ENCODE data around the gene PTEN. TPM values are rescaled to one million over a fixed set of nuclear protein-coding genes. Genes with fewer than 3 reads are reported as not detected.

PTEN gene
- total RNA-seq, 8 experiments from 2014 or later, result 33.5 to 103 (median 60.9) TPM

GRCh38 chr10:87940210-87940609, 76.8 kb downstream of the PTEN start:
- no peak for ATAC-seq (replicated peaks in 6 of 8)
- WGBS, 10 experiments, result 87 to 100% (median 100%) methylated on average over 1 to 5 of the region's 6 CpGs; no CpG with 5 or more reads in 1 of the 10 experiments
- no peak overlapping the region for H3K4me3 ChIP-seq
- in situ Hi-C loops (cut with MboI; ENCODE audit: low pct_unique_long_range_greater_than_20kb in 2 of 9, low sequenced_read_pairs in 9 of 9, unreplicated experiment in 9 of 9), result no loop called here
- peaks cover 0 to 3% of the 10 kb centered on the region in 2 donors for H3K4me1 ChIP-seq (replicated peaks in 1 of 2)
- H3K27ac ChIP-seq, result no peak overlapping the region

- Histone ChIP-seq H3K27ac (no peak overlapping the region), H3K4me3 (no peak overlapping the region), H3K4me1 (replicated peaks in 1 of 2) (no peaks in the 10 kb centered on the region)
- 89 to 100% (median 100%) methylated on average over 1 of the region's 1 CpG for WGBS, 10 experiments
- no peak for ATAC-seq (replicated peaks in 6 of 8)
- in situ Hi-C loops (cut with MboI; ENCODE audit: low pct_unique_long_range_greater_than_20kb in 2 of 9, low sequenced_read_pairs in 9 of 9, unreplicated experiment in 9 of 9), result no loop called here
Observed at GRCh38 chr10:87942884-87943527, 79.6 kb downstream of the PTEN start.

DNA sequence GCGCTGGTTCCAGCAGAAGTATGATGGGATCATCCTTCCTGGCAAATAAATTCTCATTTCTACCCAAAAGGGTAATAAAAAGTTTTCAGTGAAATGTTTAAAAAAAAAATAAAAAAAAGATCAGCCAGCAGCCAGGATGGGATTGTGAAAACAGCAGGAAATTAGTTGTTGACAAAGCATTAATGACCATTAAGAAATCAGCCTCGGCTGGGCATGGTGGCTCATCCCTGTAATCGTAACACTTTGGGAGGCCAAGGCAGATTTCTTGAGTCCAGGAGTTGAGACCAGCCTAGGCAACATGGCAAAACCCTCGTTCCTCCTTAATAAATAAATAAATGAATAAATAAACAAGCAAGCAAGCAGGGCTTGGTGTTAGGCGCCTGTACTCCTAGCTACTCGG, 82.6 kb downstream of the PTEN start:
- no peak for ATAC-seq (replicated peaks in 6 of 8)
- no peaks in the 10 kb centered on the region for H3K4me1 ChIP-seq (replicated peaks in 1 of 2)
- H3K27ac ChIP-seq, result no peak overlapping the region
- H3K4me3 ChIP-seq, result no peak overlapping the region
- in situ Hi-C loops (cut with MboI; ENCODE audit: low pct_unique_long_range_greater_than_20kb in 2 of 9, low sequenced_read_pairs in 9 of 9, unreplicated experiment in 9 of 9), result no loop called here
- WGBS, 10 experiments, result 61 to 100% (median 94%) methylated on average over 1 to 6 of the region's 6 CpGs

DNA sequence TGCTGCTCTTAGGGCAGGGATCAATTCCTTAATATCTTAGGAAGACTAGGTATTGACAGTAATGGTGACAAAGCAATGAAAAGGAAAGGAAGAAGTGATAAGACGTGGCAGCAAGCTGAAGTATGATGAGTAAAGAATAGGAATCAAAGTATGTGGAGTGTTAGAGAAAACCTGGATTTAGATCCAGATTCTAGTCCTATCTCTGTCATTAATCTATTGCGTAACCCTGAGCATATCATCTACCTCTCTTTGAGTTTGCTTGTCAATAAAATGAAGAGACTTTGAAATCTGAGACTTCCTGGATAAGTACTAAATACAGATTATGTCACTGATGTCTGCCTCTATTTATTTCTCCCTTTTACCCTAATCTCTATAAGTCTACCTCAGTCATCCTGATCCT, 89.2 kb downstream of the PTEN start:
- 0 to 100% (median 42%) methylated on average over 1 to 2 of the region's 2 CpGs; no CpG with 5 or more reads in 3 of the 10 experiments for WGBS, 10 experiments
- in situ Hi-C loops (cut with MboI; ENCODE audit: low pct_unique_long_range_greater_than_20kb in 2 of 9, low sequenced_read_pairs in 9 of 9, unreplicated experiment in 9 of 9), result no loop called here
- ATAC-seq (replicated peaks in 6 of 8), result no peak
- H3K4me1 ChIP-seq (replicated peaks in 1 of 2), result no peaks in the 10 kb centered on the region
- H3K4me3 ChIP-seq, result no peak overlapping the region
- no peak overlapping the region for H3K27ac ChIP-seq

DNA sequence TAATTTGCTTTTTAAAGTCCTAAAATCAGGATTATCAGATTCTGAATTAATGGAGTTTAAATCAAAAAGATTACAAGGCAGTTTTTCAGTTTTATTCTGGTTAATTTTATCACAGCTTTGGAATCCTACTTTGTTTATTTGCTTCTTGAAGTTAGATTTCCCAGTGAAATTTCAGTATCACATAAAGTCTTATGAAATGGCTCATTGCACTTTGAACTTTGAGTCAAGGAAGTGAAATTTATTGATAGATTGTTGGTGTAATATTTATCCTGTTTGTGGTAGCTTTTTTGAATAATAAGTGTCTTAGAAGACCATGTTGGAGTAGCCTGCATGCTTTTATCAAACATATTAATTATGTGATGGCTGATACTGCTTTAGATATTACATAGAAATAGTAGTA, 92.6 kb downstream of the PTEN start:
- in situ Hi-C loops (cut with MboI; ENCODE audit: low pct_unique_long_range_greater_than_20kb in 2 of 9, low sequenced_read_pairs in 9 of 9, unreplicated experiment in 9 of 9), result no loop called here
- ATAC-seq (replicated peaks in 6 of 8), result no peak

GRCh38 chr10:87957702-87958101, 94.3 kb downstream of the PTEN start:
- no peak for ATAC-seq (replicated peaks in 6 of 8)
- 75 to 100% (median 92%) methylated on average over 1 to 5 of the region's 5 CpGs for WGBS, 10 experiments
- Histone ChIP-seq H3K27ac (no peak overlapping the region), H3K4me3 (no peak overlapping the region), H3K4me1 (replicated peaks in 1 of 2) (no peaks in the 10 kb centered on the region)
- in situ Hi-C loops (cut with MboI; ENCODE audit: low pct_unique_long_range_greater_than_20kb in 2 of 9, low sequenced_read_pairs in 9 of 9, unreplicated experiment in 9 of 9), result no loop called here

More for the DNA sequence above, 92.6 kb downstream of the PTEN start:
- no peak overlapping the region for H3K4me3 ChIP-seq
- H3K27ac ChIP-seq, result no peak overlapping the region
- no peaks in the 10 kb centered on the region for H3K4me1 ChIP-seq (replicated peaks in 1 of 2)

DNA sequence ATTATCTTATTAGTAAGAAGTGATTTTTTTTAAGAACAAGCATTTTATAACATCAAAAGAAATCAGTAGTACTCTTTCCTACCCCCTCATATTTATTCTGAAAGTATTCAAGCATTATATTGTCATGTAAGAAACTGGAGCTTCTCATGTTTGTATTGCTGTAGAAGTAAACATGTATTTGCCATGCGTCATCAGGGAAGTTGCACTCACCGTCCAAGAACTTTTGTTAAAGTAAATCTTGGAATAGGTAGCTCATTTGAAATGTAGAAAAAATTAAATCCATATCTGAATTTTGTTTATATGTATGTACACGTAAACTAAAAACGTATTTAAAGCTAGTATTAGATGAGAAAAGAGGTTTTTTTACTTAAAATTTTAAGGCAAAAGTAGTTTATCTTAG, 96.8 kb downstream of the PTEN start:
- in situ Hi-C loops (cut with MboI; ENCODE audit: low pct_unique_long_range_greater_than_20kb in 2 of 9, low sequenced_read_pairs in 9 of 9, unreplicated experiment in 9 of 9), result no loop called here
- WGBS, 10 experiments, result 79 to 100% (median 95%) methylated on average over 4 of the region's 4 CpGs; no CpG with 5 or more reads in 1 of the 10 experiments
- ATAC-seq (replicated peaks in 6 of 8), result no peak
- H3K4me3 ChIP-seq, result no peak overlapping the region
- no peaks in the 10 kb centered on the region for H3K4me1 ChIP-seq (replicated peaks in 1 of 2)
- H3K27ac ChIP-seq, result no peak overlapping the region

DNA sequence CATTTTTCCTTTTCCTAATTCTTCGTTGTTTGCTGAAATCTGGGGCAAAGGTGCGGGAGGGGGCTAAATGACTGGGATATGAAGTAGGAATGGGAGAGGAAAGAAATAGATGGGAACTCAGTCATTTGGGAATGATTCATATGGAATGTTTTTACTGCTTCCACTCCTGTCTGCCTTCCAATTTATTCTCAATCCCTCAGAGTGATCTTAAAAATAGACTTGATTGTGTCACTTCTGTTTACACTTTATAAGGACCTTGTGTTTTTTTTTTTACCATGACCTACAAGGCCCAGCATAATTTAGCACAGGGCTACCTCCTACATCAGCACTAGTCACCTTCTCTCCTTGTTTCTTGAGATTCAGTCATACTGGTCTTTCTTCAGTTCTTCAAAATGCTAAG, 97.9 kb downstream of the PTEN start:
- peak in 1 of 8 experiments; percentile 34 for ATAC-seq (replicated peaks in 6 of 8)
- 0 to 50% (median 15%) methylated on average over 1 to 2 of the region's 2 CpGs; no CpG with 5 or more reads in 6 of the 10 experiments for WGBS, 10 experiments
- no peaks in the 10 kb centered on the region for H3K4me1 ChIP-seq (replicated peaks in 1 of 2)
- in situ Hi-C loops (cut with MboI; ENCODE audit: low pct_unique_long_range_greater_than_20kb in 2 of 9, low sequenced_read_pairs in 9 of 9, unreplicated experiment in 9 of 9), result no loop called here
- H3K27ac ChIP-seq, result no peak overlapping the region
- no peak overlapping the region for H3K4me3 ChIP-seq

- 0 to 100% (median 73%) methylated on average over 1 to 2 of the region's 2 CpGs for WGBS, 10 experiments
- Histone ChIP-seq H3K27ac (no peak overlapping the region), H3K4me1 (replicated peaks in 1 of 2) (no peaks in the 10 kb centered on the region), H3K4me3 (no peak overlapping the region)
- ATAC-seq (replicated peaks in 6 of 8), result no peak
- in situ Hi-C loops (cut with MboI; ENCODE audit: low pct_unique_long_range_greater_than_20kb in 2 of 9, low sequenced_read_pairs in 9 of 9, unreplicated experiment in 9 of 9), result no loop called here
Observed at GRCh38 chr10:87966459-87966858, 103.0 kb downstream of the PTEN start.

GRCh38 chr10:87973635-87974034, 110.2 kb downstream of the PTEN start:
- no peaks in the 10 kb centered on the region for H3K4me1 ChIP-seq (replicated peaks in 1 of 2)
- no peak for ATAC-seq (replicated peaks in 6 of 8)
- H3K4me3 ChIP-seq, result no peak overlapping the region
- H3K27ac ChIP-seq, result no peak overlapping the region
- in situ Hi-C loops (cut with MboI; ENCODE audit: low pct_unique_long_range_greater_than_20kb in 2 of 9, low sequenced_read_pairs in 9 of 9, unreplicated experiment in 9 of 9), result no loop called here

GRCh38 chr10:87974130-87974529, 110.7 kb downstream of the PTEN start:
- Histone ChIP-seq H3K4me1 (replicated peaks in 1 of 2) (no peaks in the 10 kb centered on the region), H3K4me3 (no peak overlapping the region), H3K27ac (no peak overlapping the region)
- no peak for ATAC-seq (replicated peaks in 6 of 8)
- in situ Hi-C loops (cut with MboI; ENCODE audit: low pct_unique_long_range_greater_than_20kb in 2 of 9, low sequenced_read_pairs in 9 of 9, unreplicated experiment in 9 of 9), result no loop called here
- WGBS, 10 experiments, result 42 to 86% (median 71%) methylated on average over 1 to 3 of the region's 3 CpGs

DNA sequence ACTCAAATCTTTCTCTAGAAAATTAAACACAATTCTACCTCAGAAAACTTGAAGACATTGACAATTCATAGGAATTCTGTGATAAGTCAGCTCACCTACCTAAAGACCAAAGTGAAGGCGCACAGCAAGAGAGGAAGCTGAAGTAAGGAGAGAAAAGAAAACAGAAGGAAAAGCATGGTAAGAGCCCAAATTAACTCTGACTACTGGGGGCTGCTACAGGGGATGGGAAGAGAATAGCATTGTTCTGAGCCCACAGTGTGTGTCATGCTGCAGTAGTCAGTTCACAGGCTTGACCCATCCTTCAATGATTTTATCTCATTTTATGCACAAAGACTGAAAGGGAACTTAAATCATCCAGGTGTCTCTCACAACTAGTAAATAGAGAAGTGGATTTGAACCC, 111.3 kb downstream of the PTEN start:
- H3K27ac ChIP-seq, result no peak overlapping the region
- 63 to 100% (median 91%) methylated on average over 1 of the region's 1 CpG; no CpG with 5 or more reads in 1 of the 10 experiments for WGBS, 10 experiments
- H3K4me1 ChIP-seq (replicated peaks in 1 of 2), result no peaks in the 10 kb centered on the region
- no peak overlapping the region for H3K4me3 ChIP-seq
- in situ Hi-C loops (cut with MboI; ENCODE audit: low pct_unique_long_range_greater_than_20kb in 2 of 9, low sequenced_read_pairs in 9 of 9, unreplicated experiment in 9 of 9), result no loop called here
- no peak for ATAC-seq (replicated peaks in 6 of 8)

DNA sequence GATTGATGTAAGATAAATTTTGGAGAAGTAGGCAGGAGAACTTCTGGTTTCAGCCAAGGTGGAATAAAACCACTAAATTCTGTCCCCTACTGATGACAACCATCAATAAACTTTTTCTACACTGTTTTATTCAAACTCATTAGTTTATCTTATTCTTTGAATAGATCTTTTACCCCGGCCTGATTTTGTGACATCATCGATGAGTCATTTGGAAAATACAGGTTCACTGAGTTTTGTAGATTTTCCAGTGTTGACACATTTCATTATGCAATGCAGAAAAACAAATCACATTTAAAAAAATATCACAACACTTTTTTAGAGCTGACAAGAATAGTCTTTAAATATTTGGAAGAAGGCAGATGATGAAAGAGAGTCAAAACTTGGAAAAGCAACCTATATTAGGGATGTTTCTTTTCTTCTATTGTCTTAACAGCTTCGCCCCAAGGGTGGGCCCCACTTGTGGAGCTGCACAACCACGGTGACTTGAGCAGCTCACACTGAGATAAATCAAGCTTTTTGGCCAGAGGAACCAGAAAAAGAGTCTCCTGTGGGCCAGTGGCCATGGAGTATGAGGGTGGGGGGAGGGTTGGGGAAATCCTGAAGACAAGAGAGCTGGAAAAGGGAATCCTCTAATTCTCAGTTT, 112.8 kb downstream of the PTEN start:
- 56 to 100% (median 81%) methylated on average over 1 to 4 of the region's 4 CpGs; no CpG with 5 or more reads in 1 of the 10 experiments for WGBS, 10 experiments
- no peak overlapping the region for H3K27ac ChIP-seq
- H3K4me3 ChIP-seq, result no peak overlapping the region
- H3K4me1 ChIP-seq (replicated peaks in 1 of 2), result no peaks in the 10 kb centered on the region
- in situ Hi-C loops (cut with MboI; ENCODE audit: low pct_unique_long_range_greater_than_20kb in 2 of 9, low sequenced_read_pairs in 9 of 9, unreplicated experiment in 9 of 9), result no loop called here
- ATAC-seq (replicated peaks in 6 of 8), result no peak

DNA sequence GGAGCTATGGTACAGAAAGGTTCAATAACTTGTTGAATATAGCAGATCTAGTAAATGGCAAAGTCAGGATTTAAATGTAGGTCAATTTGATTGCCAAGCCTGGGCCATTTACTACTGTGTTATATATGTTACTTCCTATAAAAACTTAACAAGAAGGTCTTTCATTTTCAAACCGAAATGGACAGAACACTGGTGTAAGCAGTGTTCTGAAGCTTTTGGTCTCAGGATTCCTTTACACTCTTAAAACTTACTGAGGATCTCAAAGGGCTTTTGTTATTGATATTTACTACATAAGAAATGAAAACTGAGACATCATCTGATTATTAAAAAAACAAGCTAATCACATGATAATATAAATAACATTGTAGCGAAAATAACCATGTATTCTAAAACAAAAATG, 114.7 kb downstream of the PTEN start:
- ATAC-seq (replicated peaks in 6 of 8), result no peak
- whole genome bisulfite sequencing, 10 experiments, result 77 to 100% (median 90%) methylated on average over 1 to 2 of the region's 2 CpGs
- Histone ChIP-seq H3K4me3 (no peak overlapping the region), H3K4me1 (replicated peaks in 1 of 2) (no peaks in the 10 kb centered on the region), H3K27ac (no peak overlapping the region)
- in situ Hi-C loops (cut with MboI; ENCODE audit: low pct_unique_long_range_greater_than_20kb in 2 of 9, low sequenced_read_pairs in 9 of 9, unreplicated experiment in 9 of 9), result no loop called here

All from motor neuron (in vitro differentiated cells).